ENCODE results near the gene IDNK. TPM values are rescaled to one million over a fixed set of nuclear protein-coding genes. Genes with fewer than 3 reads are reported as not detected.

The IDNK gene
- total and polyA plus RNA-seq, 9 donors: 1.5 to 9.0 (median 5.5) TPM

DNA sequence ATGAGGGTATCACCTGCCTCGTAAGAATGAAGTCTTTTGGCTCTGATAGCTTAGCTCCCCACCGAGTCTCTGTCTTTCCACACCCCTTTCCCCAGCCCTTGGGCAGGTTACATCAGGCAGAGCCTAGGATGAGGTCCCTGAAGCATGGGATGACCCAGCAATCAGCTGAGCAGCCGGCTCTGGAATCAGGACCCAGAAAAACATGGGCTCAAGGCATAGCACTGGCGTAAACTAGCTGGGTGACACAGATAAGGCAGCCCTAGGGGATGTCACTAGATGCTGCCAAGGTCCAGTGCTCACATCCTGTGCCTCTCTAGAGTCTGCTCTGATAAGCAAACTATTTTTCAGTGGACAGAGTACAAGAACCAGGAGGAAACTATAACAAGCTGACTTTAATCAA lies 26.6 kb downstream of the IDNK start:
- Histone ChIP-seq H3K4me3 (no peak overlapping the region), H3K36me3 (no peaks in the 10 kb centered on the region), H3K27ac (no peak overlapping the region), H3K9me3 (no peaks in the 10 kb centered on the region), H3K4me1 (ENCODE audit: insufficient read depth) (no peaks in the 10 kb centered on the region), H3K27me3 (no peaks in the 10 kb centered on the region)
- TF ChIP-seq POLR2A (IDR thresholded peaks at IDR 0.05) (no peak), EP300 (IDR thresholded peaks at IDR 0.05) (no peak)
- TF ChIP-seq, protein P1, sequence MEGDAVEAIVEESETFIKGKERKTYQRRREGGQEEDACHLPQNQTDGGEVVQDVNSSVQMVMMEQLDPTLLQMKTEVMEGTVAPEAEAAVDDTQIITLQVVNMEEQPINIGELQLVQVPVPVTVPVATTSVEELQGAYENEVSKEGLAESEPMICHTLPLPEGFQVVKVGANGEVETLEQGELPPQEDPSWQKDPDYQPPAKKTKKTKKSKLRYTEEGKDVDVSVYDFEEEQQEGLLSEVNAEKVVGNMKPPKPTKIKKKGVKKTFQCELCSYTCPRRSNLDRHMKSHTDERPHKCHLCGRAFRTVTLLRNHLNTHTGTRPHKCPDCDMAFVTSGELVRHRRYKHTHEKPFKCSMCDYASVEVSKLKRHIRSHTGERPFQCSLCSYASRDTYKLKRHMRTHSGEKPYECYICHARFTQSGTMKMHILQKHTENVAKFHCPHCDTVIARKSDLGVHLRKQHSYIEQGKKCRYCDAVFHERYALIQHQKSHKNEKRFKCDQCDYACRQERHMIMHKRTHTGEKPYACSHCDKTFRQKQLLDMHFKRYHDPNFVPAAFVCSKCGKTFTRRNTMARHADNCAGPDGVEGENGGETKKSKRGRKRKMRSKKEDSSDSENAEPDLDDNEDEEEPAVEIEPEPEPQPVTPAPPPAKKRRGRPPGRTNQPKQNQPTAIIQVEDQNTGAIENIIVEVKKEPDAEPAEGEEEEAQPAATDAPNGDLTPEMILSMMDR (IDR thresholded peaks at IDR 0.05): no peak
- 73 to 84% (median 80%) methylated on average over 4 of the region's 4 CpGs for WGBS, 3 donors
- intact Hi-C loops (cut with DNase I): no loop called here
- DNase-seq: no peak

DNA sequence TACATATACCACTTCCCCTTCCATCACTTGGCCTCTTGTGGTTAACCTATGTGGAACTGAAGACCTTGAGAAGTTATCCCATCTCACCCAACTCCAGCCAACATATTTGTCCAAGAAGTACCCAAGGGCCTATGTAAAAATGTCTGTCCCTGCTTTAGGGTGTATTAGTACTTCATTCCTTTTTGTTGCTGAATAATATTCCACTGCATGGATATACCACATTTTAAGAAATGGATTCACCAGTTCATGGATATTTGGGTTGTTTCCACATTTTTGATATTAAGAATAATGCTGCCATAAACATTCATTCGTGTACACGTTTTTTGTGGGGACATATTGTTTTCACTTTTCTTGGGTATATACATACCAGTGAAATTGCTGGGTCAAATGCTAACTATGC lies 28.6 kb downstream of the IDNK start:
- H3K36me3 ChIP-seq: no peaks in the 10 kb centered on the region
- no peak for DNase-seq
- no peak for TF ChIP-seq EP300 (IDR thresholded peaks at IDR 0.05)
- TF ChIP-seq, protein P1 (IDR thresholded peaks at IDR 0.05): no peak
- no peak for TF ChIP-seq POLR2A (IDR thresholded peaks at IDR 0.05)
- no peak overlapping the region for H3K4me3 ChIP-seq
- H3K27me3 ChIP-seq: no peaks in the 10 kb centered on the region
- 90 to 95% (median 94%) methylated on average over 2 of the region's 2 CpGs for WGBS, 3 donors
- intact Hi-C loops (cut with DNase I): no loop called here
- H3K27ac ChIP-seq: no peak overlapping the region
- no peaks in the 10 kb centered on the region for H3K9me3 ChIP-seq
- H3K4me1 ChIP-seq (ENCODE audit: insufficient read depth): no peaks in the 10 kb centered on the region

DNA sequence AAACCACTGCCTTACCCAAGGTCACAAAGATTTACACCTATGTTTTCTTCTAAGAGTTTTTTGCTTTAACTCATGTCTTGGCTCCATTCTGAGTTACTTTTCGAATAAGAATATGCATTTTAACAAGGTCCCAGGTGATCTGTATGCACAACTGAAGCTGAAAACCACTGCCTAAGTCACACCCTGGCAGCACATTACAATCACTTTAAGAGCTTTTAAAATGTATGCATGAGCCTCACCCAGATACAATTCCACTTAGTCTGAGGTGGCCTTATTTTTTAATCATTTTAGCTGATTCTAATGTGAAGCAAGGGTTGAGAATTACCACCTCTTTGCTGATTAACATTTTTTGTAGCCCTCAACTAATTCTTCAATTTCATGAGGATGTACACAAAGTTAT lies 29.5 kb downstream of the IDNK start:
- intact Hi-C loops (cut with DNase I): no loop called here
- H3K4me3 ChIP-seq: no peak overlapping the region
- H3K27ac ChIP-seq: no peak overlapping the region
- H3K36me3 ChIP-seq: no peaks in the 10 kb centered on the region
- no peaks in the 10 kb centered on the region for H3K9me3 ChIP-seq
- no peak for DNase-seq
- TF ChIP-seq, protein P1 (IDR thresholded peaks at IDR 0.05): no peak
- no peak for TF ChIP-seq EP300 (IDR thresholded peaks at IDR 0.05)
- TF ChIP-seq POLR2A (IDR thresholded peaks at IDR 0.05): no peak
- WGBS, 3 donors: 92 to 100% (median 97%) methylated on average over 1 of the region's 1 CpG
- H3K4me1 ChIP-seq (ENCODE audit: insufficient read depth): no peaks in the 10 kb centered on the region
- H3K27me3 ChIP-seq: no peaks in the 10 kb centered on the region

DNA sequence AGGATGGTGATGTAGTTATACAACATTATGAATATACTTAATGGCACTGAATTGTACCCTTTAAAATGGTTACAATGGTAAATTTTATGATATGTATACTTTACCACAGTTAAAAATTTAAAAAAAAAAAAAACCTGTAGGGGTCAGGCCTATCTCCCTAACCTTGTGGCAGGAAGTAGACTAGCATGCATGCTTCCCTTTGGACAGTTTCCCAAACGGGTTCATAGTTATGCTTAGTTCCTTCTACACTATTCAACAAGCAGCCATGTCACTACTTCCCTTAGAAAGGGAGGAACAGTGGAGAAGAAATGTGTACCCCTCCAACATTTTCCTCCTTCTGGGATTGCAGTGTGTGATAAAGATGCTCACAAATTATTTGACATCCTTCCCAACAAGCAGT lies 32.5 kb downstream of the IDNK start:
- Histone ChIP-seq H3K4me1 (ENCODE audit: insufficient read depth) (no peaks in the 10 kb centered on the region), H3K27ac (no peak overlapping the region), H3K9me3 (no peaks in the 10 kb centered on the region), H3K36me3 (no peaks in the 10 kb centered on the region), H3K4me3 (no peak overlapping the region), H3K27me3 (no peaks in the 10 kb centered on the region)
- intact Hi-C loops (cut with DNase I): no loop called here
- TF ChIP-seq POLR2A (IDR thresholded peaks at IDR 0.05): no peak
- TF ChIP-seq EP300 (IDR thresholded peaks at IDR 0.05): no peak
- TF ChIP-seq, protein P1 (IDR thresholded peaks at IDR 0.05): no peak
- 70 to 78% (median 73%) methylated on average over 1 of the region's 1 CpG for WGBS, 3 donors
- no peak for DNase-seq

All from ovary (tissue), 9 donors.